ENCODE results near the gene TBC1D21. TPM values are rescaled to one million over a fixed set of nuclear protein-coding genes. Genes with fewer than 3 reads are reported as not detected.

Gene TBC1D21
- total RNA-seq, 1 donor from 2014 or later = not detected

DNA sequence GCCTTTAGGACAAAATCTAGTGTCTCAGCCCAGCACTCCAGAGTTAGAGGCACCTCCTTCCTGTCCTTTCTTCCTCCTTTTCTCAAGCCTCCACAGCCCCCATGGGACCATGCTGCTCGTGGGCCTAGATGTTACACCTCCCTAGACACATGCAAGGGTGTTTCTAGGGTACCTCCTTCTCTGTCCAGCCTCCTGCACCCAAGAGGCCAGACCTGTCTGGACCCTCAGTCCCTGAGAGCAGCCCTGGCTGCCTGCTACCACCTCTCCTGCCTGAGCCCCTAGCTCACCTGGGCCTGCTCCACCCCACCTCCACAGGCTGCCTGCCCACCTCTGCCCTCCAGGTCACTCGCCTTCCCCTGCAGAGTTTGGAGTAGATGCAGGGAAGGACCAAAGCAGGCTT, 58.1 kb downstream of the TBC1D21 start:
- Mint-ChIP-seq H3K4me3 (ENCODE audit: unreplicated experiment) (peak overlapping the region; percentile 11), H3K27ac (ENCODE audit: unreplicated experiment) (peak overlapping the region; percentile 80), H3K4me1 (ENCODE audit: unreplicated experiment) (peaks cover 75% of the 10 kb centered on the region), H3K36me3 (ENCODE audit: low read depth, unreplicated experiment) (peaks cover 19% of the 10 kb centered on the region), H3K27me3 (ENCODE audit: unreplicated experiment) (peaks cover 11% of the 10 kb centered on the region), H3K9me3 (ENCODE audit: unreplicated experiment) (no peaks in the 10 kb centered on the region)
- TF ChIP-seq CTCF (IDR thresholded peaks at IDR 0.05; ENCODE audit: unreplicated experiment) = no peak
- DNase-seq (ENCODE audit: low spot score) = no peak

- DNase-seq (ENCODE audit: low spot score) = peak; percentile 49
- peaks cover 19% of the 10 kb centered on the region for H3K36me3 Mint-ChIP-seq (ENCODE audit: low read depth, unreplicated experiment)
- H3K27me3 Mint-ChIP-seq (ENCODE audit: unreplicated experiment) = peaks cover 11% of the 10 kb centered on the region
- no peaks in the 10 kb centered on the region for H3K9me3 Mint-ChIP-seq (ENCODE audit: unreplicated experiment)
- peak overlapping the region; percentile 2 for H3K4me3 Mint-ChIP-seq (ENCODE audit: unreplicated experiment)
- peak overlapping the region; percentile 61 for H3K27ac Mint-ChIP-seq (ENCODE audit: unreplicated experiment)
- H3K4me1 Mint-ChIP-seq (ENCODE audit: unreplicated experiment) = peaks cover 85% of the 10 kb centered on the region
- no peak for TF ChIP-seq CTCF (IDR thresholded peaks at IDR 0.05; ENCODE audit: unreplicated experiment)
Observed at GRCh38 chr15:73932381-73933191, 59.2 kb downstream of the TBC1D21 start.

- Mint-ChIP-seq H3K4me1 (ENCODE audit: unreplicated experiment) (peaks cover 83% of the 10 kb centered on the region), H3K4me3 (ENCODE audit: unreplicated experiment) (peak overlapping the region; percentile 72), H3K27me3 (ENCODE audit: unreplicated experiment) (peaks cover 9% of the 10 kb centered on the region), H3K27ac (ENCODE audit: unreplicated experiment) (peak overlapping the region; percentile 91), H3K36me3 (ENCODE audit: low read depth, unreplicated experiment) (peaks cover 19% of the 10 kb centered on the region), H3K9me3 (ENCODE audit: unreplicated experiment) (no peaks in the 10 kb centered on the region)
- DNase-seq (ENCODE audit: low spot score) = no peak
- TF ChIP-seq CTCF (IDR thresholded peaks at IDR 0.05; ENCODE audit: unreplicated experiment) = no peak
Observed at GRCh38 chr15:73934281-73934680, 60.9 kb downstream of the TBC1D21 start.

DNA sequence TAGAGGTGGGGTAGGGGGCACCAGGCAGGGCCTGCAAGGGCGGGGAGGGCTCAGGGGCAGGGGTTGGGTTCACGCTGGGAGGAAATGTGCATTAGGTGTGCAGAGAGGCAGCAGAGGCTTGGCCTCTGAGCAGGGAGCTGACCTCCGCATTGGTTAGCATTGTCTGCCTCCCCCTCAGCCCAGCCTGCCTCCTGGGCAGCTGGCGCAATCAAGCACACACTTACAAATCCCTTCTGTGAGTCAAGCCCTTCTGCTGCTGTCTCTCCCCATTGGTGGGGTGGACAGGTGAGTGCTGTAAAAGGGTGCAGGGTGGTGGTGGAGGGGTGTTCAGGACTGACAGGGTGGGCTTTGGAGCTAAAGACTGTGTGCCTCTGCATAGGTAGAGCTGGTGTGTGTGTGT, 62.2 kb downstream of the TBC1D21 start:
- Mint-ChIP-seq H3K4me1 (ENCODE audit: unreplicated experiment) (peaks cover 87% of the 10 kb centered on the region), H3K36me3 (ENCODE audit: low read depth, unreplicated experiment) (peaks cover 27% of the 10 kb centered on the region), H3K27ac (ENCODE audit: unreplicated experiment) (peak overlapping the region; percentile 91), H3K4me3 (ENCODE audit: unreplicated experiment) (peak overlapping the region; percentile 72), H3K9me3 (ENCODE audit: unreplicated experiment) (no peaks in the 10 kb centered on the region), H3K27me3 (ENCODE audit: unreplicated experiment) (peaks cover 6% of the 10 kb centered on the region)
- DNase-seq (ENCODE audit: low spot score) = no peak
- TF ChIP-seq CTCF (IDR thresholded peaks at IDR 0.05; ENCODE audit: unreplicated experiment) = no peak

GRCh38 chr15:73936181-73936580, 62.8 kb downstream of the TBC1D21 start:
- no peak for DNase-seq (ENCODE audit: low spot score)
- H3K4me3 Mint-ChIP-seq (ENCODE audit: unreplicated experiment) = peak overlapping the region; percentile 75
- peak overlapping the region; percentile 92 for H3K27ac Mint-ChIP-seq (ENCODE audit: unreplicated experiment)
- H3K27me3 Mint-ChIP-seq (ENCODE audit: unreplicated experiment) = peaks cover 6% of the 10 kb centered on the region
- TF ChIP-seq CTCF (IDR thresholded peaks at IDR 0.05; ENCODE audit: unreplicated experiment) = no peak
- peaks cover 83% of the 10 kb centered on the region for H3K4me1 Mint-ChIP-seq (ENCODE audit: unreplicated experiment)
- peaks cover 27% of the 10 kb centered on the region for H3K36me3 Mint-ChIP-seq (ENCODE audit: low read depth, unreplicated experiment)
- no peaks in the 10 kb centered on the region for H3K9me3 Mint-ChIP-seq (ENCODE audit: unreplicated experiment)

Data from endothelial cell (in vitro differentiated cells).